ENCODE data around the gene RHBDL1.

RHBDL1 gene

GRCh38 chr16:720447-720989 is 45.0 kb downstream of the RHBDL1 start:
- DNase-seq (ENCODE audit: low read depth): peak; percentile 67

GRCh38 chr16:720990-721764 is 45.7 kb downstream of the RHBDL1 start, which contains the start of gene ANTKMT:
ANTKMT (plus strand) TSS chr16:721146; CDS start chr16:721275, 129 bp downstream.
- peak; percentile 72 for DNase-seq (ENCODE audit: low read depth)

GRCh38 chr16:721765-722540 is 46.5 kb downstream of the RHBDL1 start:
- DNase-seq (ENCODE audit: low read depth): no peak

- DNase-seq (ENCODE audit: low read depth): no peak
Observed at GRCh38 chr16:722835-723633, 47.6 kb downstream of the RHBDL1 start.

- no peak for DNase-seq (ENCODE audit: low read depth)
Observed at GRCh38 chr16:723695-724094, 48.2 kb downstream of the RHBDL1 start.

- no peak for DNase-seq (ENCODE audit: low read depth)
Observed at GRCh38 chr16:724188-725040, 48.9 kb downstream of the RHBDL1 start.

GRCh38 chr16:725041-725376 is 49.5 kb downstream of the RHBDL1 start:
- no peak for DNase-seq (ENCODE audit: low read depth)

- no peak for DNase-seq (ENCODE audit: low read depth)
Observed at GRCh38 chr16:725463-726187, 50.2 kb downstream of the RHBDL1 start.

GRCh38 chr16:726188-726437 is 50.6 kb downstream of the RHBDL1 start:
- no peak for DNase-seq (ENCODE audit: low read depth)

GRCh38 chr16:726438-727290 is 51.2 kb downstream of the RHBDL1 start, which contains the start of the genes CCDC78 and HAGHL:
CCDC78 (minus strand) TSS chr16:726443; CDS start chr16:726367, 76 bp downstream.
HAGHL (plus strand) TSS chr16:727106; CDS start chr16:727510, 404 bp downstream.
- peak; percentile 56 for DNase-seq (ENCODE audit: low read depth)

- no peak for DNase-seq (ENCODE audit: low read depth)
Observed at GRCh38 chr16:727291-727977, 52.0 kb downstream of the RHBDL1 start.

Data from fibroblast of gingiva (primary cell).